Panc1 (cell line): ENCODE measurements around the gene OSBPL8. TPM values are rescaled to one million over a fixed set of nuclear protein-coding genes. Genes with fewer than 3 reads are reported as not detected.

ENCODE experiments used
- ATAC-seq: fragments of 200-7000 bp; cut with Tn5 transposase; 2 replicates; pipeline ENCODE4 v1.9.1; 2020; ENCODE audit warnings: mild to moderate bottlenecking, moderate library complexity
- BruUV-seq: library from RNA; stranded (reverse); fragments of 400-500 nt; replicated peaks from 2 replicates; lab custom pipeline; 2021; lab: Mats Ljungman, UMichigan
- CTCF ChIA-PET: fragments of 300-600 bp; sonication (Branson Sonifier 250); formaldehyde crosslinking; loops from one replicate; lab custom pipeline; 2022; ENCODE audit warnings: antibody characterized with exemption; lab: Charles Lee
- POLR2A ChIA-PET: fragments of 300-600 bp; sonication (Branson Sonifier 250); formaldehyde crosslinking; loops from one replicate; lab custom pipeline; 2022; ENCODE audit warnings: antibody characterized with exemption; lab: Charles Lee
- DNase-seq: peaks from one replicate; pipeline ENCODE4 v3.0.0-alpha.2; 2010; ENCODE audit warnings: low read depth, low spot score
- H3K27ac ChIP-seq: 2 replicates; pipeline ENCODE4 v1.5.1; 2011; ENCODE audit warnings: mild to moderate bottlenecking, low read length, inconsistent platforms
- H3K27me3 ChIP-seq: fragments of 200-500 bp; sonication (Bioruptor generic); 2 replicates; pipeline ENCODE4 v1.6.0; 2014; ENCODE audit warnings: low read length, inconsistent platforms; ENCODE audit not compliant: control insufficient read depth, insufficient read depth
- H3K36me3 ChIP-seq: fragments of 200-500 bp; sonication (Bioruptor generic); 2 replicates; pipeline ENCODE4 v1.5.1; 2014; ENCODE audit warnings: inconsistent platforms, mild to moderate bottlenecking, low read length, moderate library complexity; ENCODE audit not compliant: control insufficient read depth, insufficient read depth
- H3K4me1 ChIP-seq: 2 replicates; pipeline ENCODE4 v1.5.1; 2011; ENCODE audit warnings: inconsistent platforms, mild to moderate bottlenecking, low read length, moderate library complexity; ENCODE audit not compliant: control insufficient read depth, insufficient read depth
- H3K4me3 ChIP-seq, 2 experiments: 2 replicates each; pipeline ENCODE4 v1.5.1; 2011 to 2012; ENCODE audit warnings: low read depth in 2 of 2, low read length in 2 of 2, mild to moderate bottlenecking in 2 of 2, inconsistent platforms in 1 of 2, moderate library complexity in 1 of 2
- H3K9me3 ChIP-seq: fragments of 200-500 bp; sonication (Bioruptor generic); 2 replicates; pipeline ENCODE4 v1.5.1; 2014; ENCODE audit warnings: low read depth, mild to moderate bottlenecking, inconsistent platforms, low read length, moderate library complexity; ENCODE audit not compliant: control insufficient read depth, insufficient read depth
- POLR2AphosphoS5 ChIP-seq: IDR thresholded peaks from 2 replicates; pipeline ENCODE4 v1.6.1; 2012; ENCODE audit warnings: mild to moderate bottlenecking, low read depth, low read length, moderate library complexity
- SIN3A ChIP-seq: IDR thresholded peaks from 2 replicates; pipeline ENCODE4 v1.6.1; 2012; ENCODE audit warnings: low read depth, mild to moderate bottlenecking, low read length, moderate library complexity, borderline replicate concordance; ENCODE audit not compliant: insufficient read depth
- TCF7L2 ChIP-seq: IDR thresholded peaks from 2 replicates; pipeline ENCODE4 v1.6.1; 2011; ENCODE audit warnings: mild to moderate bottlenecking, low read depth, low read length, inconsistent platforms
- in situ Hi-C: cut with HindIII; loops from 2 replicates; pipeline ENCODE4 v1.10.0; 2016; ENCODE audit warnings: low sequenced_read_pairs, low pct_unique_long_range_greater_than_20kb
- intact Hi-C: fragments of 100-400 bp; cut with micrococcal nuclease; formaldehyde crosslinking; loops from one replicate; pipeline ENCODE4 v1.10.0; 2022; ENCODE audit not compliant: unreplicated experiment
- total RNA-seq: library from RNA; stranded (reverse); gene quantifications from one replicate; pipeline ENCODE4 v1.2.1, GENCODE V29; 2021; ENCODE audit not compliant: unreplicated experiment
- TF ChIP-seq, protein P1 (sequence below), 2 experiments: IDR thresholded peaks; 2 replicates each; pipeline ENCODE4 v1.6.1; 2011 to 2012; ENCODE audit warnings: low read depth in 2 of 2, control low read depth in 1 of 2, low read length in 1 of 2, mild to moderate bottlenecking in 1 of 2, moderate library complexity in 1 of 2; ENCODE audit not compliant: insufficient read depth in 1 of 2
- TF ChIP-seq, protein P2 (sequence below): fragments of 450-650 bp; IDR thresholded peaks from 2 replicates; pipeline ENCODE4 v1.5.1; 2017; ENCODE audit warnings: mild to moderate bottlenecking

The OSBPL8 gene
- total RNA-seq, 1 experiment from 2014 or later, result 76.9 TPM

- intact Hi-C loops (no loop called here), in situ Hi-C loops (no loop called here)
- BruUV-seq, result no TSS peak
- CTCF ChIA-PET, result no interaction called here
- no peak overlapping the region for H3K27ac ChIP-seq
- TF ChIP-seq TCF7L2, result no peak
- TF ChIP-seq, protein P1, sequence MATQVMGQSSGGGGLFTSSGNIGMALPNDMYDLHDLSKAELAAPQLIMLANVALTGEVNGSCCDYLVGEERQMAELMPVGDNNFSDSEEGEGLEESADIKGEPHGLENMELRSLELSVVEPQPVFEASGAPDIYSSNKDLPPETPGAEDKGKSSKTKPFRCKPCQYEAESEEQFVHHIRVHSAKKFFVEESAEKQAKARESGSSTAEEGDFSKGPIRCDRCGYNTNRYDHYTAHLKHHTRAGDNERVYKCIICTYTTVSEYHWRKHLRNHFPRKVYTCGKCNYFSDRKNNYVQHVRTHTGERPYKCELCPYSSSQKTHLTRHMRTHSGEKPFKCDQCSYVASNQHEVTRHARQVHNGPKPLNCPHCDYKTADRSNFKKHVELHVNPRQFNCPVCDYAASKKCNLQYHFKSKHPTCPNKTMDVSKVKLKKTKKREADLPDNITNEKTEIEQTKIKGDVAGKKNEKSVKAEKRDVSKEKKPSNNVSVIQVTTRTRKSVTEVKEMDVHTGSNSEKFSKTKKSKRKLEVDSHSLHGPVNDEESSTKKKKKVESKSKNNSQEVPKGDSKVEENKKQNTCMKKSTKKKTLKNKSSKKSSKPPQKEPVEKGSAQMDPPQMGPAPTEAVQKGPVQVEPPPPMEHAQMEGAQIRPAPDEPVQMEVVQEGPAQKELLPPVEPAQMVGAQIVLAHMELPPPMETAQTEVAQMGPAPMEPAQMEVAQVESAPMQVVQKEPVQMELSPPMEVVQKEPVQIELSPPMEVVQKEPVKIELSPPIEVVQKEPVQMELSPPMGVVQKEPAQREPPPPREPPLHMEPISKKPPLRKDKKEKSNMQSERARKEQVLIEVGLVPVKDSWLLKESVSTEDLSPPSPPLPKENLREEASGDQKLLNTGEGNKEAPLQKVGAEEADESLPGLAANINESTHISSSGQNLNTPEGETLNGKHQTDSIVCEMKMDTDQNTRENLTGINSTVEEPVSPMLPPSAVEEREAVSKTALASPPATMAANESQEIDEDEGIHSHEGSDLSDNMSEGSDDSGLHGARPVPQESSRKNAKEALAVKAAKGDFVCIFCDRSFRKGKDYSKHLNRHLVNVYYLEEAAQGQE (IDR thresholded peaks at IDR 0.05; ENCODE audit: insufficient read depth in 1 of 2, low read depth in 2 of 2, low read length in 1 of 2), result no peak
- ATAC-seq (no peak), DNase-seq (no peak)
- no peak overlapping the region for H3K4me3 ChIP-seq
- H3K4me1 ChIP-seq, result no peaks in the 10 kb centered on the region
- H3K36me3 ChIP-seq, result no peaks in the 10 kb centered on the region
- POLR2A ChIA-PET, result interaction anchor here (0.7 kb wide), 1 partner anchor 96 kb away, joined by 3 read pairs; no protein-coding TSS in a partner anchor
- no peaks in the 10 kb centered on the region for H3K27me3 ChIP-seq
- no peaks in the 10 kb centered on the region for H3K9me3 ChIP-seq
Measured at GRCh38 chr12:76441016-76441415, 118.6 kb downstream of the OSBPL8 start.

GRCh38 chr12:76432733-76433132, 126.8 kb downstream of the OSBPL8 start:
- in situ Hi-C loops (no loop called here), intact Hi-C loops (no loop called here)
- DNase-seq, result no peak
- ATAC-seq, result no peak
- ChIA-PET CTCF (no interaction called here), POLR2A (interaction anchor here (0.6 kb wide), 1 partner anchor 59 kb away, joined by 4 read pairs; no protein-coding TSS in a partner anchor)
- Histone ChIP-seq H3K27ac (no peak overlapping the region), H3K4me3 (no peak overlapping the region), H3K36me3 (no peaks in the 10 kb centered on the region), H3K4me1 (no peaks in the 10 kb centered on the region), H3K9me3 (0 out of 2 replicates have a peak, but pooled peaks cover 5% of the 10 kb centered on the region), H3K27me3 (no peaks in the 10 kb centered on the region)
- BruUV-seq, result no TSS peak
- no peak for TF ChIP-seq TCF7L2
- TF ChIP-seq SIN3A, result no peak
- no peak for TF ChIP-seq POLR2AphosphoS5
- TF ChIP-seq, protein P2, sequence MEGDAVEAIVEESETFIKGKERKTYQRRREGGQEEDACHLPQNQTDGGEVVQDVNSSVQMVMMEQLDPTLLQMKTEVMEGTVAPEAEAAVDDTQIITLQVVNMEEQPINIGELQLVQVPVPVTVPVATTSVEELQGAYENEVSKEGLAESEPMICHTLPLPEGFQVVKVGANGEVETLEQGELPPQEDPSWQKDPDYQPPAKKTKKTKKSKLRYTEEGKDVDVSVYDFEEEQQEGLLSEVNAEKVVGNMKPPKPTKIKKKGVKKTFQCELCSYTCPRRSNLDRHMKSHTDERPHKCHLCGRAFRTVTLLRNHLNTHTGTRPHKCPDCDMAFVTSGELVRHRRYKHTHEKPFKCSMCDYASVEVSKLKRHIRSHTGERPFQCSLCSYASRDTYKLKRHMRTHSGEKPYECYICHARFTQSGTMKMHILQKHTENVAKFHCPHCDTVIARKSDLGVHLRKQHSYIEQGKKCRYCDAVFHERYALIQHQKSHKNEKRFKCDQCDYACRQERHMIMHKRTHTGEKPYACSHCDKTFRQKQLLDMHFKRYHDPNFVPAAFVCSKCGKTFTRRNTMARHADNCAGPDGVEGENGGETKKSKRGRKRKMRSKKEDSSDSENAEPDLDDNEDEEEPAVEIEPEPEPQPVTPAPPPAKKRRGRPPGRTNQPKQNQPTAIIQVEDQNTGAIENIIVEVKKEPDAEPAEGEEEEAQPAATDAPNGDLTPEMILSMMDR, result no peak

- Histone ChIP-seq H3K27ac (no peak overlapping the region), H3K4me3 (no peak overlapping the region), H3K27me3 (no peaks in the 10 kb centered on the region), H3K4me1 (peaks cover 2% of the 10 kb centered on the region; the same call in 1 of the 2 replicates), H3K36me3 (no peaks in the 10 kb centered on the region), H3K9me3 (peaks cover 27% of the 10 kb centered on the region; the same call in 1 of the 2 replicates)
- DNase-seq (no peak), ATAC-seq (no peak)
- POLR2A ChIA-PET, result no interaction called here
- no TSS peak for BruUV-seq
- TF ChIP-seq, protein P2, result no peak
- TF ChIP-seq, protein P1 (IDR thresholded peaks at IDR 0.05; ENCODE audit: insufficient read depth in 1 of 2, low read depth in 2 of 2, low read length in 1 of 2), result no peak
- TF ChIP-seq POLR2AphosphoS5 (no peak), TCF7L2 (no peak), SIN3A (no peak)
- intact Hi-C loops (no loop called here), in situ Hi-C loops (no loop called here)
- CTCF ChIA-PET, result no interaction called here
Measured at GRCh38 chr12:76428117-76428516, 131.5 kb downstream of the OSBPL8 start.
